GM23248 (cell line): Measurements from ENCODE around the gene ANKS3. TPM values are rescaled to one million over a fixed set of nuclear protein-coding genes. Genes with fewer than 3 reads are reported as not detected.

Source experiments
- DNase-seq: peaks from one replicate; pipeline ENCODE4 v3.0.0-alpha.2; 2015
- H2AFZ ChIP-seq: fragments of 200-600 bp; sonication (generic); 2 replicates; pipeline ENCODE4 v1.6.1; 2016; ENCODE audit warnings: antibody characterized with exemption
- H3F3A ChIP-seq: fragments of 200-600 bp; sonication (generic); 2 replicates; pipeline ENCODE4 v1.6.1; 2016; ENCODE audit warnings: mild to moderate bottlenecking, antibody characterized with exemption, mixed run types; ENCODE audit not compliant: insufficient read depth
- H3K27ac ChIP-seq: fragments of 200-600 bp; sonication (generic); 2 replicates; pipeline ENCODE4 v1.5.1; 2016; ENCODE audit warnings: mild to moderate bottlenecking
- H3K27me3 ChIP-seq: fragments of 200-600 bp; sonication (generic); replicated peaks from 2 replicates; pipeline ENCODE4 v1.6.1; 2016; ENCODE audit warnings: mild to moderate bottlenecking; ENCODE audit not compliant: insufficient read depth
- H3K36me3 ChIP-seq: fragments of 200-600 bp; sonication (generic); 2 replicates; pipeline ENCODE4 v1.6.1; 2016; ENCODE audit warnings: low read depth, mild to moderate bottlenecking
- H3K4me1 ChIP-seq: fragments of 200-600 bp; sonication (generic); 2 replicates; pipeline ENCODE4 v1.6.1; 2016; ENCODE audit warnings: mild to moderate bottlenecking; ENCODE audit not compliant: insufficient read depth
- H3K4me2 ChIP-seq: fragments of 200-600 bp; sonication (generic); one replicate; pipeline ENCODE4 v1.6.1; 2016; ENCODE audit warnings: mild to moderate bottlenecking; ENCODE audit not compliant: unreplicated experiment
- H3K4me3 ChIP-seq: fragments of 200-600 bp; sonication (generic); 2 replicates; pipeline ENCODE4 v1.5.1; 2016; ENCODE audit warnings: mild to moderate bottlenecking
- H3K79me2 ChIP-seq: fragments of 200-600 bp; sonication (generic); 2 replicates; pipeline ENCODE4 v1.6.1; 2016; ENCODE audit warnings: mild to moderate bottlenecking; ENCODE audit not compliant: insufficient read depth
- H3K9ac ChIP-seq: fragments of 200-600 bp; sonication (generic); 2 replicates; pipeline ENCODE4 v1.6.1; 2016; ENCODE audit warnings: mild to moderate bottlenecking
- H3K9me2 ChIP-seq: fragments of 200-600 bp; sonication (generic); 2 replicates; pipeline ENCODE4 v1.6.1; 2016; ENCODE audit warnings: mixed run types, mild to moderate bottlenecking, moderate library complexity; ENCODE audit not compliant: insufficient read depth
- H3K9me3 ChIP-seq: fragments of 200-600 bp; sonication (generic); one replicate; pipeline ENCODE4 v1.6.1; 2017; ENCODE audit warnings: low read depth
- H4K20me1 ChIP-seq: fragments of 200-600 bp; sonication (generic); 2 replicates; pipeline ENCODE4 v1.6.0; 2016; ENCODE audit not compliant: insufficient read depth
- EZH2 ChIP-seq: fragments of 200-600 bp; sonication (generic); IDR thresholded peaks from 2 replicates; pipeline ENCODE4 v1.6.1; 2018; ENCODE audit warnings: antibody characterized with exemption, mild to moderate bottlenecking; ENCODE audit not compliant: insufficient read depth, poor library complexity, severe bottlenecking
- EZH2phosphoT487 ChIP-seq: fragments of 200-600 bp; sonication (generic); IDR thresholded peaks from 2 replicates; pipeline ENCODE4 v1.6.1; 2018; ENCODE audit warnings: antibody characterized with exemption, moderate library complexity, mild to moderate bottlenecking, low read depth; ENCODE audit not compliant: insufficient read depth
- WGBS, 2 experiments: methylation state at CpG; one replicate each; pipeline ENCODE4 v1.1.6; 2015 to 2017; ENCODE audit warnings: low lambda C conversion rate in 2 of 2, low coverage in 1 of 2; ENCODE audit errors: missing lambda C conversion rate in 2 of 2; 5-methylcytosine and 5-hydroxymethylcytosine counted together
- in situ Hi-C: fragments of 300-500 bp; cut with MboI; formaldehyde crosslinking; loops from 2 replicates; pipeline ENCODE4 v1.15.0; 2020
- polyA plus RNA-seq: library from polyadenylated mRNA; unstranded; fragments of >200 nt; fragmentation: Nextera tagmentation; extraction: Ambion mirVana; gene quantifications from 2 replicates; pipeline ENCODE4 v1.2.1, GENCODE V29; 2016
- total RNA-seq: library from RNA; depleted of rRNA; stranded (reverse); fragments of >200 nt; shearing (Covaris generic); gene quantifications from 2 replicates; pipeline ENCODE4 v1.2.3, GENCODE V29; 2014

Gene ANKS3
- total and polyA plus RNA-seq, 2 experiments from 2014 or later: 12.8 to 20.0 TPM

GRCh38 chr16:4690946-4691665 is 43.0 kb downstream of the ANKS3 start:
- Histone ChIP-seq H3K9ac (no peak overlapping the region), H3K36me3 (0 out of 2 replicates have a peak, but pooled peaks cover 3% of the 10 kb centered on the region), H4K20me1 (no peaks in the 10 kb centered on the region), H3K9me2 (no peaks in the 10 kb centered on the region), H3K79me2 (no peaks in the 10 kb centered on the region), H3K4me2 (no peak overlapping the region), H2AFZ (no peak overlapping the region), H3K27me3 (no peaks in the 10 kb centered on the region), H3K9me3 (no peaks in the 10 kb centered on the region), H3K4me3 (no peak overlapping the region), H3F3A (0 out of 2 replicates have a peak, but pooled peaks cover 7% of the 10 kb centered on the region), H3K27ac (no peak overlapping the region), H3K4me1 (peaks cover 14% of the 10 kb centered on the region)
- WGBS, 2 experiments: 73 to 77% methylated on average over 19 of the region's 19 CpGs
- TF ChIP-seq EZH2phosphoT487 (no peak), EZH2 (no peak)
- no peak for DNase-seq
- in situ Hi-C loops: no loop called here

GRCh38 chr16:4689864-4690704 is 44.0 kb downstream of the ANKS3 start:
- Histone ChIP-seq H3K36me3 (no peaks in the 10 kb centered on the region), H3K27ac (no peak overlapping the region), H3K4me1 (peaks cover 7% of the 10 kb centered on the region), H2AFZ (no peak overlapping the region), H4K20me1 (no peaks in the 10 kb centered on the region), H3K9ac (no peak overlapping the region), H3K4me3 (no peak overlapping the region), H3K27me3 (no peaks in the 10 kb centered on the region), H3K9me3 (no peaks in the 10 kb centered on the region), H3K9me2 (no peaks in the 10 kb centered on the region), H3F3A (no peaks in the 10 kb centered on the region), H3K4me2 (no peak overlapping the region), H3K79me2 (no peaks in the 10 kb centered on the region)
- in situ Hi-C loops: no loop called here
- 89 to 90% methylated on average over 24 to 30 of the region's 31 CpGs for WGBS, 2 experiments
- TF ChIP-seq EZH2: no peak
- no peak for TF ChIP-seq EZH2phosphoT487
- DNase-seq: no peak

GRCh38 chr16:4689091-4689671 is 44.9 kb downstream of the ANKS3 start:
- no peaks in the 10 kb centered on the region for H3K36me3 ChIP-seq
- no peak overlapping the region for H3K9ac ChIP-seq
- DNase-seq: no peak
- 87 to 92% methylated on average over 20 to 21 of the region's 21 CpGs for whole genome bisulfite sequencing, 2 experiments
- in situ Hi-C loops: no loop called here
- no peaks in the 10 kb centered on the region for H3K9me2 ChIP-seq
- TF ChIP-seq EZH2 (no peak), EZH2phosphoT487 (no peak)
- H3K27ac ChIP-seq: no peak overlapping the region
- no peaks in the 10 kb centered on the region for H3F3A ChIP-seq
- H3K27me3 ChIP-seq: no peaks in the 10 kb centered on the region
- no peak overlapping the region for H2AFZ ChIP-seq
- no peaks in the 10 kb centered on the region for H3K4me1 ChIP-seq
- H4K20me1 ChIP-seq: no peaks in the 10 kb centered on the region
- H3K9me3 ChIP-seq: no peaks in the 10 kb centered on the region
- H3K4me2 ChIP-seq: no peak overlapping the region
- H3K79me2 ChIP-seq: no peaks in the 10 kb centered on the region
- H3K4me3 ChIP-seq: no peak overlapping the region

GRCh38 chr16:4688674-4689045 is 45.4 kb downstream of the ANKS3 start:
- Histone ChIP-seq H3K9ac (no peak overlapping the region), H3K4me1 (no peaks in the 10 kb centered on the region), H3F3A (no peaks in the 10 kb centered on the region), H2AFZ (no peak overlapping the region), H3K4me3 (no peak overlapping the region), H3K79me2 (no peaks in the 10 kb centered on the region), H3K36me3 (no peaks in the 10 kb centered on the region), H3K27me3 (no peaks in the 10 kb centered on the region), H4K20me1 (no peaks in the 10 kb centered on the region), H3K27ac (no peak overlapping the region), H3K4me2 (no peak overlapping the region), H3K9me3 (no peaks in the 10 kb centered on the region), H3K9me2 (no peaks in the 10 kb centered on the region)
- 94 to 98% methylated on average over 14 to 22 of the region's 22 CpGs for WGBS, 2 experiments
- no peak for DNase-seq
- no peak for TF ChIP-seq EZH2phosphoT487
- TF ChIP-seq EZH2: no peak
- in situ Hi-C loops: no loop called here
